Limb (tissue), 2 donors: ENCODE data around the gene TBC1D1.
A peak's percentile ranks its signal among the peaks of the same experiment; 100 is the strongest.

Experiments used
- DNase-seq, 2 donors: peaks; one replicate each; pipeline ENCODE4 v3.0.0-alpha.2; 2016; ENCODE audit errors: extremely low spot score in 2 of 2

The TBC1D1 gene

GRCh38 chr4:38046727-38047489 lies 156.0 kb downstream of the TBC1D1 start:
- no peak for DNase-seq

DNA sequence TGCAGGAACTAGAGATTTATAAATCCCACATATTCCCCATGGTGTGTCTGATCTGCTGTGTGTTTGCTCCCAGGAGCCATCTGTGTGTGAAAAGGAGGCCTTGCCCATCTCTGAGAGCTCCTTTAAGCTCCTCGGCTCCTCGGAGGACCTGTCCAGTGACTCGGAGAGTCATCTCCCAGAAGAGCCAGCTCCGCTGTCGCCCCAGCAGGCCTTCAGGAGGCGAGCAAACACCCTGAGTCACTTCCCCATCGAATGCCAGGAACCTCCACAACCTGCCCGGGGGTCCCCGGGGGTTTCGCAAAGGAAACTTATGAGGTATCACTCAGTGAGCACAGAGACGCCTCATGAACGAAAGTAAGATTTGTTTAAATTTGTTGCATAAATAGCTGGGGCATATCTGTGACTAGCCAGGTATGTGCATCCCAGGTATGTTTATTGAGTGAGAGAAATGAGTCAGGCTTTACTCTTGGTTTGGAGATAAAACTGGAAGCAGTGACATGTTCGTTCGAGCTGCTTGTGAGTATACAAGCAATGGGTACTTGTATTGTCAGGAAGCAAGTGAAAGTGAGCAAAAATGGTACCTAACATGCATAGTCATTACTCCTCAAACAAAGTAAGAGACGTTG lies 158.8 kb downstream of the TBC1D1 start:
- DNase-seq, result no peak

DNA sequence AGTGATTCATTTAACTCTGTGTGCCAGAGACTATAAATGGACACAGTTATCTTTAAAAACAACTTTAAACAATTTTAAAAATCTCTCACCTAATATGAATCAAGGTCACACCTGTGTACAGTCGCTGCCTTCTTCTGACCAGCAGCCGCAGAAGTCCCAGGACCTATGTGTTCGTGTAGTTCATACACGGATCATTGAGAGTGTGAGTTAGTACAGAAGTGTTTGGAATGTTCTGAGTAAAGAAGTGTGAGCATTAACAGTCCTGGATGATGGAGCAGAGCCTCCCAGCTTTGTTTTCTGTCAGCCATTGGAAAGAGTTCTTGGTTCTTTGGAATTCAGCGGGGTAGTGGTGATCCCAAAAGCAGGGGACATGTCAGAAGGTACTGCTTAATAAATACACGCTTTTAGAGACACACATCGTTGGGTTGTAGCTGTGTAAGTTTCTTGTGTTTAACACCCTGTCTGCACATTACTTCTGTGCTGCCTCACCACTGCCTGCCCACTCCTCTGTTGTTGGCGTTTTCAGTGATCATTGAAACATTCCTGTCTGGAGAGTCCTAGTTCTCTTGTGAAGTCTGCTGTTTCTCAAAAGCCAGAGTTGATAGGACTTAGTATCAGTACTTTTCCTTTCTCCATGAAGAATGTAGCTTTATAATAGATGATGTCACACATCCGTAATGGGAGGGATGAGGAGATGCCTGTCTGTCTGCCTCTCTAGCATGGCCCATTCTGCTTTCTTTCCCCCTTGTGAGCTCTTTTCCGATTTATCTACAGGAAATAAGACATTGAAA lies 159.9 kb downstream of the TBC1D1 start:
- no peak for DNase-seq

DNA sequence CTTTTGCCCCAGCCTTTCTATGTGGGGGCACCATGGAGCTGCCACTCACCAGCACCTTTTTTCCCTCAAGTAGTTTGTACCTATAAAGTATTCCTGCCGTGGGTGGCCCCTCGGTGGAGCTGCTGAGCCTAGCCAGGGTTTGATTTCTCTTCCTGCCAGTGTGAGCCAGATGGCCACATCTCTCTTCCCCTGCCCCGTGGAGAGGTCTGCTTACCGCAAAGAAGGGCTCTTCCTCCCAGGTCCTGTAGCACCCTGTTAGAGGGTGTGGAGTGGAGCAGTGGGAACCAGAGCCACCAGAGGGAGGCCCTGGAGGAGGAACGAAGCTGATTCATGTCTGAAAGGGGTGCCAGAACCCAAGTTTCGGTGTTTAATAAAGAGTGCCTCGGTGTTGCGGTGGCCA lies 164.7 kb downstream of the TBC1D1 start:
- no peak for DNase-seq

GRCh38 chr4:38056011-38056685 lies 165.3 kb downstream of the TBC1D1 start:
- no peak for DNase-seq

GRCh38 chr4:38058151-38058550 lies 167.3 kb downstream of the TBC1D1 start:
- no peak for DNase-seq

GRCh38 chr4:38060829-38061431 lies 170.0 kb downstream of the TBC1D1 start:
- DNase-seq, result no peak

GRCh38 chr4:38062088-38062775 lies 171.3 kb downstream of the TBC1D1 start:
- DNase-seq, result peak; percentile 83 to 85

- no peak for DNase-seq
Measured at GRCh38 chr4:38062776-38063097, 171.9 kb downstream of the TBC1D1 start.

DNA sequence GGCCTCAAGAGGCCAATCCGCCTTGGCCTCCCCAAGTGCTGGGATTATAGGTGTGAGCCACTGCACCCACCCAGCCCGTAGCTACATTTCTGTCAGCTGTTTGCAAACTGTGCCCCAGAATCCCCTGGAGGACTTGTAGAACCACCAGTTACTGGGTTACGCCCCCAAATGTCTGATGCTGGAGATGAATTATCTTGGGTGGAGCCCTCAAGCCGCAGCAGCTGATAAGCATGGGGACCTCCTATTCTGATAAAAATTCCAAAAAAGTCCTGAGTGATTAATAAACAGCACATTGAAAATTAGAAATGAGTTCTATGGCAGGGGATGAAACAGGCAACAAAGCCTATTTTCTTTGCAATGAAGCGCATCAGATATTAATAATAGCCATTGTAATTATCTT lies 174.3 kb downstream of the TBC1D1 start:
- DNase-seq, result no peak

GRCh38 chr4:38065900-38066299 lies 175.0 kb downstream of the TBC1D1 start:
- DNase-seq, result no peak

DNA sequence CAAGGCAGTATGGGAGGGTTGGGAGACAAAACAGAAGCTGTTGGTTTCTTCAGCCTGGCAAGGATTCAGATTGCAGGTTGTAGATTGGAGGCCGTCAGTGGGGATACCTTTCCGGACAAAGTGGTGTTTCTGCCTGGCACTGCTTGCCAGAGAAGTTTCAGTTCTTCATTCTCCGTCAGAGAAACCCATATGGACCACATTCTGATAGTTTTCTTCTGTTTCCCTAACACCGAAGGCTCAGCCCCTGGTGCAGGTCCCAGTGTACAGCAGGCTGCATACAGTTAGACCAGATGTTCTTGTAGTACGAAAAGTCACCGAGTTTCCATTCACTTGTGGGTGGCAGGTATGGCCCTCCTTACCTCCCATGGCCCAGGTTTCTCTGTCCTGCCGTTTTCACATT lies 176.6 kb downstream of the TBC1D1 start:
- no peak for DNase-seq

DNA sequence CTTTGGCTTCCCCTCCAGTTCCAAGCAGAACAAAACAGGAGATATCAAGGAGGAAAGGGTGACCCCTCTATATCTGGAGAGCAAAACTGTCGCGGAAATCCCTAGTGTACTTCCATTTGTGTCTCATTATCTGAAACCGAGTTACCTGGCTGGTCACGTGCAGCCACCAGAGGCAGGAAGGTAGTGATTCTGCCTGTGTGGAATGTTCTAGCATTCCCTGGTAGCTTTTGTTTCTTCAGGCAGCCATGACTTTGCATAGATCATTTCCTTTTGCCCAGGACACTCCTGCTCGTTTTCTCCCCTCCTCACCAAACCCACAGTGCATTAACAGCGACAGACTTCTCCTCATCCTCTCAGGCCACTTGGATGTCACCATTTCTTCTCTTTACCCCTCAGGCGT lies 177.2 kb downstream of the TBC1D1 start:
- no peak for DNase-seq

DNA sequence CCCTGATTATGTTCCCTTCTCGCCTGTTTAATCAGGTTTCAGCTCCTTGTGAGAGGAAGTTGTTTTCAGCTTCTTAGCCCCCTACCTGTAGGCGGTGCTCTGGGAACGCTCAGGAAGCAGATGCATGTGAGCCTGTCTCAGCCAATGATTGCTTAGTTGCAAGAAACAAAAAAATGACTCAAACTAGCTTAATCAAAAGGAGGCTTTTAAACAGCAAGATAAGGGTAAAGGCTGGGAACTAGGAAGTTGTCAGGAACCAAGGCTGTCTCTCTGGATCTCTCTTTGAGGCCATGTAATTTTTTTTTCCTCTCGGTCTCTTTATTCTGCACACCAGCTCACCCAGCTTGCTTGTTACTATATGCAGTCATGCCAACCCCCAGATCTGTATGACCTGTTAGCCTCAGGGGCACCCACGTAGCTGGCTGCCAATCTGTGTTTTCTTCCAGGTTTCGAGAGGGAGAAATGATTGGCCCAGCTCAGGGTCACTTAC lies 178.4 kb downstream of the TBC1D1 start:
- DNase-seq, result no peak

DNA sequence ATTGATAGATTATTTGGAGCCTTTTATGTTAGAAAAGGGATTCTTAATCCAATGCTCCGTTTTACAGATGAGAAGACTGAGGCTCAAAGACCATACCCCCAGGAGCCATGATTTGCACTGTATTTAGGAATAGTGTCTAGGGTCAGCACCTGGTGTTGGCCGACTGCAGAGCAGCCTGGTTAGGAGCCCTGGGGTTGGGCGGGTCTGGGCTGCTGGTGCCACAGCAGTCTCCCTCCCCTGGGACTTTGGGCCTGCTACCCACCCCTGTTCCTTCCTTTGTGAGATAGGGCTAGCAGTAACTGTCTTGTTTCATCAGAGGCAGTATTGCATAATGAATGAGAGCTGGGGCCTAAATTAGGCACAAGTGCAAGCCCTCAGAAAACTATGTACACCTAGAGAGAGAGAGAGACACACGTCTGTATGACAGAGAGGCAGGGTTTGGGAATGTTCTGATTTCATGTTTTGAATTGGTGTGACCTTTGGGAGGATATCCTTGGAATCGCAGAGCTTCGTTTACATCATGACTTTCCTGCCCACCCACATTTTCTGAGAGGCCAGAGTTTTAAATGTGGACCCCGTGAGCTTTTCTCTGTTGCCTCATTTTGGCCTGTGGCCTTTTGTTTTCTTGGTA lies 181.0 kb downstream of the TBC1D1 start:
- no peak for DNase-seq

- DNase-seq, result no peak
Measured at GRCh38 chr4:38072578-38072977, 181.7 kb downstream of the TBC1D1 start.

GRCh38 chr4:38073596-38074234 lies 182.8 kb downstream of the TBC1D1 start:
- DNase-seq, result no peak

GRCh38 chr4:38075370-38076152 lies 184.7 kb downstream of the TBC1D1 start:
- no peak for DNase-seq

DNA sequence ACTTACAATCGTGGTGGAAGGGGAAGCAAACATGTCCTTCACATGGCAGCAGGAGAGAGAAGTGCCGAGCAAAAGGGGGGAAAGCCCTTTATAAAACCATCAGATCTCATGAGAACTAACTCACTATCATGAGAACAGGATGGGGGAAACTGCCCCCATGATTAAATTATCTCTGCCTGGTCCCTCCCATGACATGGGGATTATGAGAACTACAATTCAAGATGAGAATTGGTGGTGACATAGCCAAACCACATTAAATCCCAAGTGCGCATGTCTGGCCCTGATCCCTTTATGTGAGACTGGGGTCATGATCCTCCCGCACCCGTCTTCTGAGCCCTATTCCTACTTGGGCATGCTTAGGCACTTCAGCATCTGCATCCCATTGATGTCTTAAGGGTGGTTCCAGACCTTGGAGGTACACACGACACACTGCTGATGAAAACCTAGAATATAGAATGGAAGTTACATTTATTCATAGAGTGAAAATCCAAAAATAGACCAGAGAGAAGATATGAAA lies 185.3 kb downstream of the TBC1D1 start:
- DNase-seq, result no peak
